Measurements from ENCODE around the gene DIP2B. TPM values are rescaled to one million over a fixed set of nuclear protein-coding genes. Genes with fewer than 3 reads are reported as not detected.

The DIP2B gene
- polyA plus RNA-seq, 1 donor from 2014 or later, result 44.0 TPM

DNA sequence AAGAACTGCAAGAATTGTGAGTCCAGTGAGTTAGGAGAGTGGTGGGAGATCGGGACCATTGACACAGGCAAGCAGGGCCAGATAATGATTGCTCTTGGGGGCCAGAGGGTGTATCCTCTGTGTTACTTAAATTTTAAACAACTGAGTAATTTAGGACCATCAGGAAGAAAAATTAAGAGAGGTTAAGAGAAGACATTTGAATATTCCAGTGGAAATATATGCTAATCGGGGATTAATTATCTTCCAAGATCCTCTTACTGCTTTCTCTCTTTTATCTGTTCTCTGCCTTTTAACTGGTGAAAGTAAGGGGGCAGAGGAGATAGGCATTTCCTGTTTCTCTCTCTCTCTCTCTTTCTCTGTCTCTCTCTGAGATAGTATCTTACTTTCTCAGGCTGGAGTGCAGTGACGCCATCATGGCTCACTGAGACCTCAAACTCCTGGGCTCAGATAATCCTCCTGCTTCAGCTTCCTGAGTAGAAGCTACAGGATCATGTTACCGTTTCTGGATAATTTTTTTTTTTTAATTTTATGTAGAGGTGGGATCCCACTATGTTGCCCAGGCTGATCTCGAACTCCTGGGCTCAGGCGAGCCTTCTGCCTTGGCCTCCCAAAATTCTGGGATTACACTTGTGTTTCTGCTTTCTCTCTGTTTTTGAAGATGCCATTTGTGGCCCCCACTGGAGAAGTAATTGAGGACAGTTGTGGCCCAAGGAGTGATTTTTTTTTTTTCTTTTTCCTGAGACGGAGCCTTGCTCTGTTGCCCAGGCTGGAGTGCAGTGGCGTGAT is 85.1 kb downstream of the DIP2B start:
- Histone ChIP-seq H4K20me1 (ENCODE audit: insufficient read depth) (no peaks in the 10 kb centered on the region), H2AFZ (ENCODE audit: low read depth, low read length) (no peak overlapping the region), H3F3A (ENCODE audit: insufficient read depth, low read length, poor library complexity, severe bottlenecking) (no peaks in the 10 kb centered on the region), H3K27me3 (ENCODE audit: insufficient read depth, low read depth, low read length) (no peaks in the 10 kb centered on the region), H3K9me2 (ENCODE audit: insufficient read depth, low read length) (no peaks in the 10 kb centered on the region), H3K9ac (ENCODE audit: low read length) (no peak overlapping the region), H3K4me3 (ENCODE audit: low read length) (no peak overlapping the region), H3K36me3 (ENCODE audit: insufficient read depth, low read length) (no peaks in the 10 kb centered on the region), H3K27ac (ENCODE audit: low read length) (no peak overlapping the region), H3K4me2 (ENCODE audit: low read length) (no peak overlapping the region), H3K79me2 (replicated peaks; ENCODE audit: insufficient read depth, low read length) (peaks cover 16% of the 10 kb centered on the region), H3K9me3 (ENCODE audit: low read length) (no peaks in the 10 kb centered on the region)
- TF ChIP-seq SMC3 (conservative IDR thresholded peaks at IDR 0.05; ENCODE audit: poor library complexity) (no peak), MXI1 (conservative IDR thresholded peaks at IDR 0.05; ENCODE audit: poor library complexity, severe bottlenecking) (no peak), EZH2 (IDR thresholded peaks at IDR 0.05; ENCODE audit: borderline replicate concordance, insufficient read depth, low read length, poor library complexity, severe bottlenecking) (no peak), EP300 (conservative IDR thresholded peaks at IDR 0.05; ENCODE audit: poor library complexity, severe bottlenecking) (no peak), REST (IDR thresholded peaks at IDR 0.05; ENCODE audit: borderline replicate concordance) (no peak), RAD21 (conservative IDR thresholded peaks at IDR 0.05) (no peak)
- TF ChIP-seq, protein P1, sequence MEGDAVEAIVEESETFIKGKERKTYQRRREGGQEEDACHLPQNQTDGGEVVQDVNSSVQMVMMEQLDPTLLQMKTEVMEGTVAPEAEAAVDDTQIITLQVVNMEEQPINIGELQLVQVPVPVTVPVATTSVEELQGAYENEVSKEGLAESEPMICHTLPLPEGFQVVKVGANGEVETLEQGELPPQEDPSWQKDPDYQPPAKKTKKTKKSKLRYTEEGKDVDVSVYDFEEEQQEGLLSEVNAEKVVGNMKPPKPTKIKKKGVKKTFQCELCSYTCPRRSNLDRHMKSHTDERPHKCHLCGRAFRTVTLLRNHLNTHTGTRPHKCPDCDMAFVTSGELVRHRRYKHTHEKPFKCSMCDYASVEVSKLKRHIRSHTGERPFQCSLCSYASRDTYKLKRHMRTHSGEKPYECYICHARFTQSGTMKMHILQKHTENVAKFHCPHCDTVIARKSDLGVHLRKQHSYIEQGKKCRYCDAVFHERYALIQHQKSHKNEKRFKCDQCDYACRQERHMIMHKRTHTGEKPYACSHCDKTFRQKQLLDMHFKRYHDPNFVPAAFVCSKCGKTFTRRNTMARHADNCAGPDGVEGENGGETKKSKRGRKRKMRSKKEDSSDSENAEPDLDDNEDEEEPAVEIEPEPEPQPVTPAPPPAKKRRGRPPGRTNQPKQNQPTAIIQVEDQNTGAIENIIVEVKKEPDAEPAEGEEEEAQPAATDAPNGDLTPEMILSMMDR (IDR thresholded peaks at IDR 0.05; ENCODE audit: poor library complexity, severe bottlenecking), result no peak

DNA sequence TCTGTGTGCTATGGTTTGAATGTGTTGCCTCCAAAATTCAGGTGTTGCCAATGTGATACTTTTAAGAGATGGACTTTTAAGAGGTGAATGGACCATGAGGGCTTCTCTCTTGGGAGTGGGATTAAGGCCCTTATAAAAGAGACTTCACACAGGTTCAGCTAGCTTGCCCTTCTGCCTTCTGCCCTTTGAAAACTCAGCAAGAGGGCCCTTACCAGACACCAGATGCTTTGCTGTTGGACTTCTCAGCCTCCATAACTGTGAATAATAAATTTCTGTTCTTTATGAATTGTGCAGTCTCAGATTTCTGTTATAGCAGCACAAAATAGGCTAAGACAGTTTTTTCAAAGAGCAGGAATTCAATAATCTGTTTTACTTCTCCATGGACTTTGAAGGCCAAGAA is 86.1 kb downstream of the DIP2B start:
- no peak overlapping the region for H3K27ac ChIP-seq (ENCODE audit: low read length)
- TF ChIP-seq, protein P1 (IDR thresholded peaks at IDR 0.05; ENCODE audit: poor library complexity, severe bottlenecking), result no peak
- TF ChIP-seq TAF1 (IDR thresholded peaks at IDR 0.05; ENCODE audit: low read depth) (no peak), EP300 (conservative IDR thresholded peaks at IDR 0.05; ENCODE audit: poor library complexity, severe bottlenecking) (no peak), RAD21 (conservative IDR thresholded peaks at IDR 0.05) (no peak), SMC3 (conservative IDR thresholded peaks at IDR 0.05; ENCODE audit: poor library complexity) (no peak), POLR2AphosphoS5 (IDR thresholded peaks at IDR 0.05) (no peak), REST (IDR thresholded peaks at IDR 0.05; ENCODE audit: borderline replicate concordance) (no peak), EZH2 (IDR thresholded peaks at IDR 0.05; ENCODE audit: borderline replicate concordance, insufficient read depth, low read length, poor library complexity, severe bottlenecking) (no peak), MXI1 (conservative IDR thresholded peaks at IDR 0.05; ENCODE audit: poor library complexity, severe bottlenecking) (no peak)
- H3K79me2 ChIP-seq (replicated peaks; ENCODE audit: insufficient read depth, low read length), result peaks cover 20% of the 10 kb centered on the region

More for the DNA sequence above, 86.1 kb downstream of the DIP2B start:
- Histone ChIP-seq H3K9ac (ENCODE audit: low read length) (no peak overlapping the region), H3K4me2 (ENCODE audit: low read length) (no peak overlapping the region), H4K20me1 (ENCODE audit: insufficient read depth) (no peaks in the 10 kb centered on the region), H3K4me3 (ENCODE audit: low read length) (no peak overlapping the region), H3K9me3 (ENCODE audit: low read length) (no peaks in the 10 kb centered on the region), H3K9me2 (ENCODE audit: insufficient read depth, low read length) (no peaks in the 10 kb centered on the region), H3K36me3 (ENCODE audit: insufficient read depth, low read length) (no peaks in the 10 kb centered on the region), H2AFZ (ENCODE audit: low read depth, low read length) (no peak overlapping the region), H3F3A (ENCODE audit: insufficient read depth, low read length, poor library complexity, severe bottlenecking) (no peaks in the 10 kb centered on the region), H3K27me3 (ENCODE audit: insufficient read depth, low read depth, low read length) (no peaks in the 10 kb centered on the region)

All from neural cell (in vitro differentiated cells).